HepG2 (cell line): ENCODE results near the gene HIRA. TPM values are rescaled to one million over a fixed set of nuclear protein-coding genes. Genes with fewer than 3 reads are reported as not detected.

ENCODE experiments used
- HNRNPH1 ChIP-seq: fragments of 200-400 bp; formaldehyde crosslinking; optimal IDR thresholded peaks from 2 replicates; pipeline ENCODE3; 2017; ENCODE audit warnings: mild to moderate bottlenecking, low read depth, low read length
- JDP2 ChIP-seq: sonication (generic); formaldehyde crosslinking; IDR thresholded peaks from 2 replicates; pipeline ENCODE4 v1.8.1; 2022; ENCODE audit warnings: missing genetic modification reagents, borderline replicate concordance
- KDM4B ChIP-seq: sonication (generic); formaldehyde crosslinking; IDR thresholded peaks from 2 replicates; pipeline ENCODE4 v1.4.0; 2020; ENCODE audit warnings: missing genetic modification reagents
- MAFK ChIP-seq, 2 experiments: IDR thresholded peaks in 1 of 2; conservative IDR thresholded peaks in 1 of 2; 2 replicates each; pipeline ENCODE4 v1.6.1; 2011; ENCODE audit warnings: improper control_type of control experiment in 2 of 2, low read length in 2 of 2
- NBN ChIP-seq: fragments of 450-650 bp; conservative IDR thresholded peaks from 2 replicates; pipeline ENCODE4 v1.6.1; 2017
- NFE2L1 ChIP-seq: sonication (generic); formaldehyde crosslinking; IDR thresholded peaks from 2 replicates; pipeline ENCODE4 v1.4.0; 2020; ENCODE audit warnings: missing genetic modification reagents, mild to moderate bottlenecking, borderline replicate concordance
- NR2F2 ChIP-seq: IDR thresholded peaks from 2 replicates; pipeline ENCODE4 v1.6.1; 2012; ENCODE audit warnings: low read depth, inconsistent platforms, borderline replicate concordance
- RBM39 ChIP-seq: fragments of 200-400 bp; formaldehyde crosslinking; IDR thresholded peaks from one replicate; pipeline ENCODE4 v1.6.1; 2018; ENCODE audit warnings: antibody characterized with exemption, mild to moderate bottlenecking, low read depth, low read length; ENCODE audit not compliant: poor library complexity, severe bottlenecking
- REPIN1 ChIP-seq: sonication (generic); formaldehyde crosslinking; IDR thresholded peaks from 2 replicates; pipeline ENCODE4 v1.8.0; 2022; ENCODE audit warnings: missing genetic modification reagents, low read depth, mild to moderate bottlenecking, borderline replicate concordance
- SRY ChIP-seq: sonication (generic); formaldehyde crosslinking; IDR thresholded peaks from 2 replicates; pipeline ENCODE4 v1.8.0; 2022; ENCODE audit warnings: mild to moderate bottlenecking, missing genetic modification reagents
- U2AF1 ChIP-seq: fragments of 200-400 bp; formaldehyde crosslinking; optimal IDR thresholded peaks from 2 replicates; pipeline ENCODE3; 2017; ENCODE audit warnings: mild to moderate bottlenecking, low read depth, low read length
- ZFP36L2 ChIP-seq: sonication (generic); formaldehyde crosslinking; IDR thresholded peaks from 2 replicates; pipeline ENCODE4 v1.4.0; 2020; ENCODE audit warnings: missing genetic modification reagents
- ZNF546 ChIP-seq: sonication (generic); formaldehyde crosslinking; conservative IDR thresholded peaks from 2 replicates; pipeline ENCODE4 v1.8.1; 2023; ENCODE audit warnings: mild to moderate bottlenecking, missing genetic modification reagents
- polyA plus RNA-seq, 8 experiments: library from polyadenylated mRNA; depleted of rRNA in 3 of 8; stranded (reverse) in 7 of 8; unstranded in 1 of 8; fragments of >200 nt; fragmentation: Illumina TruSeq in 4 of 8; extraction: Trizol in 4 of 8; gene quantifications; 2 replicates each; pipeline versions ENCODE4 v1.2.1 to v1.2.3, GENCODE V29; 2011 to 2016; ENCODE audit warnings: low read depth in 4 of 8, missing spikeins in 1 of 8, mixed read lengths in 1 of 8; ENCODE audit not compliant: insufficient read depth in 1 of 8
- total RNA-seq, 5 experiments: library from RNA; depleted of rRNA; stranded (reverse); fragments of >200 nt; fragmentation: Illumina TruSeq; extraction: Trizol; gene quantifications; 2 replicates each; pipeline ENCODE4 v1.2.3, GENCODE V29; 2016; ENCODE audit warnings: low read depth in 1 of 5
- TF ChIP-seq, protein P1 (sequence below): sonication (generic); formaldehyde crosslinking; IDR thresholded peaks from 2 replicates; pipeline ENCODE4 v1.5.0; 2020; ENCODE audit warnings: mild to moderate bottlenecking, low read depth, missing genetic modification reagents, borderline replicate concordance
- TF ChIP-seq, protein P2 (sequence below): fragments of 450-650 bp; IDR thresholded peaks from 2 replicates; pipeline ENCODE4 v1.6.1; 2016
- TF ChIP-seq, protein P3 (sequence below): sonication (generic); formaldehyde crosslinking; IDR thresholded peaks from 2 replicates; pipeline ENCODE4 v1.4.0; 2020; ENCODE audit warnings: mild to moderate bottlenecking, low read depth, missing genetic modification reagents
- TF ChIP-seq, protein P4 (sequence below): sonication (generic); formaldehyde crosslinking; IDR thresholded peaks from 2 replicates; pipeline ENCODE4 v1.4.0; 2020; ENCODE audit warnings: missing genetic modification reagents
- TF ChIP-seq, protein P5 (sequence below): sonication (generic); formaldehyde crosslinking; IDR thresholded peaks from 2 replicates; pipeline ENCODE4 v1.4.0; 2020; ENCODE audit warnings: missing genetic modification reagents
- TF ChIP-seq, protein P6 (sequence below): sonication (generic); formaldehyde crosslinking; IDR thresholded peaks from 2 replicates; pipeline ENCODE4 v1.4.0; 2020; ENCODE audit warnings: low read depth, mild to moderate bottlenecking, missing genetic modification reagents

The HIRA gene
- total and polyA plus RNA-seq, 2 of the 13 experiments (the other 11 are each of a cell fraction or from before 2014, with no cell fraction given), result 21.5 to 29.2 TPM

DNA sequence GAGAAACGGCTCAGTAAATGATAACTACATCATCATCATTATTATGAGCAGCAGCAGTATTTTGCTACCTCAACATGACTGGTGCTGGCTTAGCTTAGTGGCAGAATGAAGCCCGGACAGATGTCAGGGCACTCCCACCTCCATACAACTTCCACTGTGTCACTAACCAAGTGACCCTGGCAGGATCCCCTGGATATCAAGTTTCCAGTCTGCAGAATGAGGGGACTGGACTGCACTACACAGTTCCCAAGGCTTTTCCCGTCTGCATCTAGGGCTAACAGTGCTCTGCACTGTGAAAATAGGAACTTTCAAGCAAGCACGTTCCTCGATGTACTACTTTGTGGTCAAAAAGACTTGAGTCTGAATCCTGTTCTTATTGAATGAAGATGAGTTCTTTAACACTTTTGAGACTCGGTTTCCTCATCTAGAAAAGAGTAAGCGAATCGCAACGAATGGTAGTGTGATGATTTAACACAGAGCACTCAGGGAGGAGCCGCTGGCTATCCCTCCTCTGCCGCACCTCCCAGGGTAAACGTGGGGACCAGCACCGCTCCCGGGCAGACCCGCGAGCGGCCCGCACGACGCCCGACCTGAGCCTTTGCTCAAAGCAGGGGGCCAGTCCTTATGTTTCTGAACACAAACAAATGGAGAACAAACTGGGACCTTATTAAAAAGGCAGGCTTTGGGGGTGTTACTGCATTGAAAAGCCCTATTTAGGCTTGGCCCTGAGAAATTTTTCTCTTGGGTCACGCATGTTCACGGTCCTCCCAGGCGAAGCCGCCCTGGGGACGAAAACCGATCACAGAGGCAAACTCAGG, 140.9 kb downstream of the HIRA start (continued):
- TF ChIP-seq, protein P1, sequence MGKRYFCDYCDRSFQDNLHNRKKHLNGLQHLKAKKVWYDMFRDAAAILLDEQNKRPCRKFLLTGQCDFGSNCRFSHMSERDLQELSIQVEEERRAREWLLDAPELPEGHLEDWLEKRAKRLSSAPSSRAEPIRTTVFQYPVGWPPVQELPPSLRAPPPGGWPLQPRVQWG (CRISPR knock-in tag), result no peak
- TF ChIP-seq SRY (CRISPR knock-in tag) (no peak), RBM39 (no peak), ZFP36L2 (CRISPR knock-in tag) (no peak), NFE2L1 (CRISPR knock-in tag) (no peak), NR2F2 (no peak), ZNF546 (CRISPR knock-in tag) (0 out of 2 replicates have a peak, but pooled peaks have one; percentile 1), REPIN1 (CRISPR knock-in tag) (no peak), NBN (no peak), MAFK (conservative IDR thresholded peaks at IDR 0.05 in 1 of 2, IDR thresholded peaks at IDR 0.05 in 1 of 2; ENCODE audit: low read length in 2 of 2) (peak; percentile 13 to 36; a peak in 1 of 4 replicates), KDM4B (no peak), JDP2 (CRISPR knock-in tag) (no peak), U2AF1 (no peak), HNRNPH1 (no peak)
- TF ChIP-seq, protein P2, sequence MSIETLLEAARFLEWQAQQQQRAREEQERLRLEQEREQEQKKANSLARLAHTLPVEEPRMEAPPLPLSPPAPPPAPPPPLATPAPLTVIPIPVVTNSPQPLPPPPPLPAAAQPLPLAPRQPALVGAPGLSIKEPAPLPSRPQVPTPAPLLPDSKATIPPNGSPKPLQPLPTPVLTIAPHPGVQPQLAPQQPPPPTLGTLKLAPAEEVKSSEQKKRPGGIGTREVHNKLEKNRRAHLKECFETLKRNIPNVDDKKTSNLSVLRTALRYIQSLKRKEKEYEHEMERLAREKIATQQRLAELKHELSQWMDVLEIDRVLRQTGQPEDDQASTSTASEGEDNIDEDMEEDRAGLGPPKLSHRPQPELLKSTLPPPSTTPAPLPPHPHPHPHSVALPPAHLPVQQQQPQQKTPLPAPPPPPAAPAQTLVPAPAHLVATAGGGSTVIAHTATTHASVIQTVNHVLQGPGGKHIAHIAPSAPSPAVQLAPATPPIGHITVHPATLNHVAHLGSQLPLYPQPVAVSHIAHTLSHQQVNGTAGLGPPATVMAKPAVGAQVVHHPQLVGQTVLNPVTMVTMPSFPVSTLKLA, result no peak
- TF ChIP-seq, protein P3, sequence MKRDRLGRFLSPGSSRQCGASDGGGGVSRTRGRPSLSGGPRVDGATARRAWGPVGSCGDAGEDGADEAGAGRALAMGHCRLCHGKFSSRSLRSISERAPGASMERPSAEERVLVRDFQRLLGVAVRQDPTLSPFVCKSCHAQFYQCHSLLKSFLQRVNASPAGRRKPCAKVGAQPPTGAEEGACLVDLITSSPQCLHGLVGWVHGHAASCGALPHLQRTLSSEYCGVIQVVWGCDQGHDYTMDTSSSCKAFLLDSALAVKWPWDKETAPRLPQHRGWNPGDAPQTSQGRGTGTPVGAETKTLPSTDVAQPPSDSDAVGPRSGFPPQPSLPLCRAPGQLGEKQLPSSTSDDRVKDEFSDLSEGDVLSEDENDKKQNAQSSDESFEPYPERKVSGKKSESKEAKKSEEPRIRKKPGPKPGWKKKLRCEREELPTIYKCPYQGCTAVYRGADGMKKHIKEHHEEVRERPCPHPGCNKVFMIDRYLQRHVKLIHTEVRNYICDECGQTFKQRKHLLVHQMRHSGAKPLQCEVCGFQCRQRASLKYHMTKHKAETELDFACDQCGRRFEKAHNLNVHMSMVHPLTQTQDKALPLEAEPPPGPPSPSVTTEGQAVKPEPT (CRISPR knock-in tag), result no peak
- TF ChIP-seq, protein P4, sequence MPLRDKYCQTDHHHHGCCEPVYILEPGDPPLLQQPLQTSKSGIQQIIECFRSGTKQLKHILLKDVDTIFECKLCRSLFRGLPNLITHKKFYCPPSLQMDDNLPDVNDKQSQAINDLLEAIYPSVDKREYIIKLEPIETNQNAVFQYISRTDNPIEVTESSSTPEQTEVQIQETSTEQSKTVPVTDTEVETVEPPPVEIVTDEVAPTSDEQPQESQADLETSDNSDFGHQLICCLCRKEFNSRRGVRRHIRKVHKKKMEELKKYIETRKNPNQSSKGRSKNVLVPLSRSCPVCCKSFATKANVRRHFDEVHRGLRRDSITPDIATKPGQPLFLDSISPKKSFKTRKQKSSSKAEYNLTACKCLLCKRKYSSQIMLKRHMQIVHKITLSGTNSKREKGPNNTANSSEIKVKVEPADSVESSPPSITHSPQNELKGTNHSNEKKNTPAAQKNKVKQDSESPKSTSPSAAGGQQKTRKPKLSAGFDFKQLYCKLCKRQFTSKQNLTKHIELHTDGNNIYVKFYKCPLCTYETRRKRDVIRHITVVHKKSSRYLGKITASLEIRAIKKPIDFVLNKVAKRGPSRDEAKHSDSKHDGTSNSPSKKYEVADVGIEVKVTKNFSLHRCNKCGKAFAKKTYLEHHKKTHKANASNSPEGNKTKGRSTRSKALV (CRISPR knock-in tag), result no peak
- TF ChIP-seq, protein P5, sequence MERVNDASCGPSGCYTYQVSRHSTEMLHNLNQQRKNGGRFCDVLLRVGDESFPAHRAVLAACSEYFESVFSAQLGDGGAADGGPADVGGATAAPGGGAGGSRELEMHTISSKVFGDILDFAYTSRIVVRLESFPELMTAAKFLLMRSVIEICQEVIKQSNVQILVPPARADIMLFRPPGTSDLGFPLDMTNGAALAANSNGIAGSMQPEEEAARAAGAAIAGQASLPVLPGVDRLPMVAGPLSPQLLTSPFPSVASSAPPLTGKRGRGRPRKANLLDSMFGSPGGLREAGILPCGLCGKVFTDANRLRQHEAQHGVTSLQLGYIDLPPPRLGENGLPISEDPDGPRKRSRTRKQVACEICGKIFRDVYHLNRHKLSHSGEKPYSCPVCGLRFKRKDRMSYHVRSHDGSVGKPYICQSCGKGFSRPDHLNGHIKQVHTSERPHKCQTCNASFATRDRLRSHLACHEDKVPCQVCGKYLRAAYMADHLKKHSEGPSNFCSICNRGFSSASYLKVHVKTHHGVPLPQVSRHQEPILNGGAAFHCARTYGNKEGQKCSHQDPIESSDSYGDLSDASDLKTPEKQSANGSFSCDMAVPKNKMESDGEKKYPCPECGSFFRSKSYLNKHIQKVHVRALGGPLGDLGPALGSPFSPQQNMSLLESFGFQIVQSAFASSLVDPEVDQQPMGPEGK, result no peak
- TF ChIP-seq, protein P6, sequence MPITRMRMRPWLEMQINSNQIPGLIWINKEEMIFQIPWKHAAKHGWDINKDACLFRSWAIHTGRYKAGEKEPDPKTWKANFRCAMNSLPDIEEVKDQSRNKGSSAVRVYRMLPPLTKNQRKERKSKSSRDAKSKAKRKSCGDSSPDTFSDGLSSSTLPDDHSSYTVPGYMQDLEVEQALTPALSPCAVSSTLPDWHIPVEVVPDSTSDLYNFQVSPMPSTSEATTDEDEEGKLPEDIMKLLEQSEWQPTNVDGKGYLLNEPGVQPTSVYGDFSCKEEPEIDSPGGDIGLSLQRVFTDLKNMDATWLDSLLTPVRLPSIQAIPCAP (CRISPR knock-in tag), result no peak
